AG10803 (cell line): ENCODE measurements around the gene PLCL1.

Experiments
- DNase-seq: peaks from one replicate; pipeline ENCODE4 v3.0.0; 2010; ENCODE audit warnings: low read depth
- H3K4me3 ChIP-seq: 2 replicates; pipeline ENCODE4 v1.5.1; 2011; ENCODE audit warnings: mild to moderate bottlenecking, low read length, control low read depth
- TF ChIP-seq, protein P1 (sequence below): conservative IDR thresholded peaks from 2 replicates; pipeline ENCODE4 v1.5.1; 2011; ENCODE audit warnings: mild to moderate bottlenecking, low read length, control low read depth, inconsistent platforms

Gene PLCL1

GRCh38 chr2:197810016-197810415, 5.6 kb downstream of the PLCL1 start:
- no peak overlapping the region for H3K4me3 ChIP-seq
- TF ChIP-seq, protein P1, sequence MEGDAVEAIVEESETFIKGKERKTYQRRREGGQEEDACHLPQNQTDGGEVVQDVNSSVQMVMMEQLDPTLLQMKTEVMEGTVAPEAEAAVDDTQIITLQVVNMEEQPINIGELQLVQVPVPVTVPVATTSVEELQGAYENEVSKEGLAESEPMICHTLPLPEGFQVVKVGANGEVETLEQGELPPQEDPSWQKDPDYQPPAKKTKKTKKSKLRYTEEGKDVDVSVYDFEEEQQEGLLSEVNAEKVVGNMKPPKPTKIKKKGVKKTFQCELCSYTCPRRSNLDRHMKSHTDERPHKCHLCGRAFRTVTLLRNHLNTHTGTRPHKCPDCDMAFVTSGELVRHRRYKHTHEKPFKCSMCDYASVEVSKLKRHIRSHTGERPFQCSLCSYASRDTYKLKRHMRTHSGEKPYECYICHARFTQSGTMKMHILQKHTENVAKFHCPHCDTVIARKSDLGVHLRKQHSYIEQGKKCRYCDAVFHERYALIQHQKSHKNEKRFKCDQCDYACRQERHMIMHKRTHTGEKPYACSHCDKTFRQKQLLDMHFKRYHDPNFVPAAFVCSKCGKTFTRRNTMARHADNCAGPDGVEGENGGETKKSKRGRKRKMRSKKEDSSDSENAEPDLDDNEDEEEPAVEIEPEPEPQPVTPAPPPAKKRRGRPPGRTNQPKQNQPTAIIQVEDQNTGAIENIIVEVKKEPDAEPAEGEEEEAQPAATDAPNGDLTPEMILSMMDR = no peak
- DNase-seq = no peak

- no peak overlapping the region for H3K4me3 ChIP-seq
- no peak for DNase-seq
- TF ChIP-seq, protein P1 = no peak
These were observed 6.1 kb downstream of the PLCL1 start for GRCh38 chr2:197810491-197810890.

DNA sequence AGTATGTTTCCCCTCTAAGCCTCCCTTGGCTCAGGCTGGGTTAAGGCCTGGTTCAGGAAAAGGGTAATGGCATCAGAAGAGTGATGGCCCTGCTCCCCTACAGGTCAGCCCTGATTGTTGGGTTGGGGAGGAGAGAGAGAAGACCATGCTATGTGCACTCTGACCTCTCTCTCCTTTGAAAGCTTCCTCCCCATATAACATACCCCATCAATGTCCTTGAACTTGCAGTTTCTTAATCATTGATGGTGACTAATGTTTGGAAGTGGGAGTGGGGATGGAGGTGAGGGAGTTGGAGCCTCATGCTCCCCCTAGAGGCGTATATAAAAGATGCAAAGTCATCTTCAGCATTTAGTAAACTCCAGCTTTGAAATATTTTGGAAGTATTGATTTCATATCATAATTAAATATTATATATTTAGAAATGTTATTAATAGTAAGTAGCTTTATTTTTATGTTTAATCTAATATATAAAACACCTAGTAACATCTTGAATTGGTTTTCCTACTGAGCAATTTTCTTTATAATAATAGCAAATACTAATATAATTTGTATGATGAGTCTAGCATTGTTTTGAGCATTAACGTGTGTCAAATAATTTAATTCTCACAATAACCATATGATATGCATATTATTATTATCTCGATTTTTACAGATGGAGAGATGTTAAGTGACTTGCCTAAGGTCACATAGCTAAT, 8.8 kb downstream of the PLCL1 start:
- peak; percentile 45 for DNase-seq
- TF ChIP-seq, protein P1 = peak; percentile 62
- no peak overlapping the region for H3K4me3 ChIP-seq

DNA sequence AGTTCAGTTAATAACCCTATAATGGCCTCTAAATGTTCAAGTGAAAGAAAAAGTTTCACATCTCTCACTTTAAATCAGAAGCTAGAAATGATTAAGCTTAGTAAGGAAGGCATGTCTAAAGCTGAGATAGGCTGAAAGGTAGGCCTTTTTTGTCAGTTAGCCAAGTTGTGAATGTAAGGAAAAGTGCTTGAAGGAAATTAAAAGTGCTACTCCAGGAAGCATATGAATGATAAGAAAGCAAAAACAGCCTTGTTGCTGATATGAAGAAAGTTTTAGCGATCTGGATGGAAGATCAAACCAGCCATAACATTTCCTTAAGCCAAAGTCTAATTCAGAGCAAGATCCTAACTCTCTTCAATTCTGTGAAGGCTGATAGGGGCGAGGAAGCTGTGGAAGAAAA, 10.1 kb downstream of the PLCL1 start:
- H3K4me3 ChIP-seq = no peak overlapping the region
- TF ChIP-seq, protein P1 = no peak
- DNase-seq = no peak

DNA sequence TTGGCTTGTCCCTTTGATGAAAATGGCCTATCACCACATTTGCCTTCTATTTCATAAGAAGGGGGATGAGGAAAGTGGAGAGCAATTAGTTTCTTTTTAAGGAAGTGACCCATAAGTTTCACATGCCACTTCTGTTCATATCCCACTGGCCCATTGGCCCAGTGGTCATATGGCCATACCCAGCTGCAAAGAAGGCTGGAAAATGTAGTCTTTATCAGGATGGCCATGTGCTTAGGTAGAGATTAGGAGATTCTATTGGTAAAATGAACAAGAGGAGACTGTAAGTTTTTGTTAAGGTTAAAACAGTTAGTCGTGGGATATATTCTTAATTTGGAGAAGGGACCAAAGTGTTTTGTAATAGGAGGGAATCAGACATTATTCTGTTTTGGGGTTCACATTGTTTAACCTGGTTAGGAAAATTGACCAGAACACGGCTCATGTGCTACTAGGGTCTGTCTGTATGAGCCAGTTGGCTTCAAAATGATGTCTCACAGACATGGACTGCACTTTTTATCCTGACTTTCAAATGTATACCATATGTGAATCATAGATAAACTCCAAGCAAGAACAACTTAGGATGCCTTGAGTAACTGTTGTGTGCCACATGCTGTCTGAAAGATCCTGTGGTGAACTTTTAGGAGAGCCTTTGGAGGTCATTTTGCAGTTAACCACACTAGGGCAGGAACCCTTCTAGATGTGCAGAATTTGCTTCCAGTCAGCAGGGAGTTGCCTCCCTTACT, 17.3 kb downstream of the PLCL1 start:
- DNase-seq = no peak
- H3K4me3 ChIP-seq = no peak overlapping the region
- TF ChIP-seq, protein P1 = no peak

DNA sequence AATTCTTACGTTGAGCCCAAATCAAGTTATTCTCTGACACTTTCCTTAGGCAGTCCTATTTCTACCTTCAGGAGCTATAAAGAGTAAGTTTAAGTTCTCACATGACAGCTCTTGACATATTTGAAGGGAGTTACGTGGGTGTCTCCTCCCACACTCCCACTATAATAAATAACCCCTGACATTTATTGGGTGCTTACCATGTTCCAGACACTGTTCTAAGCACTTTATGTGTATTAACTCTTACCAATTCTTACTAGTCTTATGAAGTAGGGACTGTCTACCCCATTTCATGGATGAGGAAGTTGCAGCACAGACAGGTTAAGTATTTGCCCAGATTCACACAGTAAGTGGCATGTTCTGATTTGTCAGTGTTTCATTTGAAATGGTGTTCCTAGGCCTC, 17.9 kb downstream of the PLCL1 start:
- TF ChIP-seq, protein P1 = no peak
- no peak overlapping the region for H3K4me3 ChIP-seq
- no peak for DNase-seq

- no peak overlapping the region for H3K4me3 ChIP-seq
- TF ChIP-seq, protein P1 = no peak
- DNase-seq = no peak
These were observed 23.2 kb downstream of the PLCL1 start for GRCh38 chr2:197827618-197828017.
